Measurements from ENCODE around the gene TMEM43. TPM values are rescaled to one million over a fixed set of nuclear protein-coding genes. Genes with fewer than 3 reads are reported as not detected.

Gene TMEM43
- polyA plus RNA-seq, 1 donor (not counting 4 experiments of a cell fraction or from before 2014, with no cell fraction given), result 111 TPM

- H3K9me1 ChIP-seq (ENCODE audit: control insufficient read depth, extremely low read depth, insufficient read depth, low read length), result no peaks in the 10 kb centered on the region
- H3K36me3 ChIP-seq (ENCODE audit: control insufficient read depth in 2 of 2, extremely low read depth in 1 of 2, insufficient read depth in 2 of 2, low read length in 2 of 2), result peaks cover 41 to 61% of the 10 kb centered on the region in 2 experiments
- no peaks in the 10 kb centered on the region for H4K20me1 ChIP-seq (ENCODE audit: control insufficient read depth, extremely low read depth, insufficient read depth, low read length)
- no peak overlapping the region for H3K4me3 ChIP-seq (ENCODE audit: control insufficient read depth in 2 of 3, extremely low read depth in 1 of 3, insufficient read depth in 2 of 3, low read depth in 1 of 3, low read length in 3 of 3)
- dilution Hi-C loops (cut with MboI; ENCODE audit: extremely low pct_ligation_motif_present, low sequenced_read_pairs), result no loop called here
- FAIRE-seq (no peak), DNase-seq (ENCODE audit: low read depth, low spot score) (no peak)
- peaks cover 16% of the 10 kb centered on the region for H3K4me1 ChIP-seq (ENCODE audit: control insufficient read depth, extremely low read depth, insufficient read depth, low read length)
- H2AFZ ChIP-seq (ENCODE audit: control insufficient read depth, low read length), result no peak overlapping the region
- H3K9ac ChIP-seq (ENCODE audit: control insufficient read depth, extremely low read depth, insufficient read depth, low read length), result no peak overlapping the region
- TF ChIP-seq CTCF (optimal IDR thresholded peaks at IDR 0.05 in 1 of 3, IDR thresholded peaks at IDR 0.05 in 1 of 3, conservative IDR thresholded peaks at IDR 0.05 in 1 of 3; ENCODE audit: extremely low read depth in 1 of 3, insufficient read depth in 2 of 3, low read length in 3 of 3) (no peak), EZH2 (IDR thresholded peaks at IDR 0.05; ENCODE audit: low read length) (no peak)
- H3K9me3 ChIP-seq (ENCODE audit: control insufficient read depth, low read depth, low read length), result no peaks in the 10 kb centered on the region
- H3K27ac ChIP-seq (ENCODE audit: control insufficient read depth, insufficient read depth, low read length), result no peak overlapping the region
- peaks cover 11% of the 10 kb centered on the region for H3K79me2 ChIP-seq (ENCODE audit: control insufficient read depth, insufficient read depth, low read length)
- no peaks in the 10 kb centered on the region for H3K27me3 ChIP-seq (ENCODE audit: control insufficient read depth, extremely low read depth, insufficient read depth, low read length)
- no peak overlapping the region for H3K4me2 ChIP-seq (ENCODE audit: control insufficient read depth, extremely low read depth, insufficient read depth, low read depth, low read length)
These were observed 26.7 kb downstream of the TMEM43 start for GRCh38 chr3:14151471-14152083.

- DNase-seq (ENCODE audit: low read depth, low spot score), result no peak
- Histone ChIP-seq H3K27me3 (ENCODE audit: control insufficient read depth, extremely low read depth, insufficient read depth, low read length) (no peaks in the 10 kb centered on the region), H3K4me3 (ENCODE audit: control insufficient read depth in 2 of 3, extremely low read depth in 1 of 3, insufficient read depth in 2 of 3, low read depth in 1 of 3, low read length in 3 of 3) (no peak overlapping the region), H3K4me1 (ENCODE audit: control insufficient read depth, extremely low read depth, insufficient read depth, low read length) (peaks cover 24% of the 10 kb centered on the region), H3K9me3 (ENCODE audit: control insufficient read depth, low read depth, low read length) (no peaks in the 10 kb centered on the region), H3K4me2 (ENCODE audit: control insufficient read depth, extremely low read depth, insufficient read depth, low read depth, low read length) (no peak overlapping the region), H3K27ac (ENCODE audit: control insufficient read depth, insufficient read depth, low read length) (no peak overlapping the region), H3K79me2 (ENCODE audit: control insufficient read depth, insufficient read depth, low read length) (peaks cover 11% of the 10 kb centered on the region), H3K36me3 (ENCODE audit: control insufficient read depth in 2 of 2, extremely low read depth in 1 of 2, insufficient read depth in 2 of 2, low read length in 2 of 2) (peaks cover 36 to 60% of the 10 kb centered on the region in 2 experiments), H4K20me1 (ENCODE audit: control insufficient read depth, extremely low read depth, insufficient read depth, low read length) (no peaks in the 10 kb centered on the region), H3K9me1 (ENCODE audit: control insufficient read depth, extremely low read depth, insufficient read depth, low read length) (no peaks in the 10 kb centered on the region), H3K9ac (ENCODE audit: control insufficient read depth, extremely low read depth, insufficient read depth, low read length) (no peak overlapping the region), H2AFZ (ENCODE audit: control insufficient read depth, low read length) (no peak overlapping the region)
- no peak for FAIRE-seq
- TF ChIP-seq CTCF (optimal IDR thresholded peaks at IDR 0.05 in 1 of 3, IDR thresholded peaks at IDR 0.05 in 1 of 3, conservative IDR thresholded peaks at IDR 0.05 in 1 of 3; ENCODE audit: extremely low read depth in 1 of 3, insufficient read depth in 2 of 3, low read length in 3 of 3) (peak; percentile 33 to 52 (median 40)), EZH2 (IDR thresholded peaks at IDR 0.05; ENCODE audit: low read length) (no peak)
- dilution Hi-C loops (cut with MboI; ENCODE audit: extremely low pct_ligation_motif_present, low sequenced_read_pairs), result no loop called here
These were observed 27.5 kb downstream of the TMEM43 start for GRCh38 chr3:14152233-14152962.

Data from keratinocyte (primary cell).